Measurements from ENCODE around the gene PPP1R1B.
A peak's percentile ranks its signal among the peaks of the same experiment; 100 is the strongest.

Gene PPP1R1B

DNA sequence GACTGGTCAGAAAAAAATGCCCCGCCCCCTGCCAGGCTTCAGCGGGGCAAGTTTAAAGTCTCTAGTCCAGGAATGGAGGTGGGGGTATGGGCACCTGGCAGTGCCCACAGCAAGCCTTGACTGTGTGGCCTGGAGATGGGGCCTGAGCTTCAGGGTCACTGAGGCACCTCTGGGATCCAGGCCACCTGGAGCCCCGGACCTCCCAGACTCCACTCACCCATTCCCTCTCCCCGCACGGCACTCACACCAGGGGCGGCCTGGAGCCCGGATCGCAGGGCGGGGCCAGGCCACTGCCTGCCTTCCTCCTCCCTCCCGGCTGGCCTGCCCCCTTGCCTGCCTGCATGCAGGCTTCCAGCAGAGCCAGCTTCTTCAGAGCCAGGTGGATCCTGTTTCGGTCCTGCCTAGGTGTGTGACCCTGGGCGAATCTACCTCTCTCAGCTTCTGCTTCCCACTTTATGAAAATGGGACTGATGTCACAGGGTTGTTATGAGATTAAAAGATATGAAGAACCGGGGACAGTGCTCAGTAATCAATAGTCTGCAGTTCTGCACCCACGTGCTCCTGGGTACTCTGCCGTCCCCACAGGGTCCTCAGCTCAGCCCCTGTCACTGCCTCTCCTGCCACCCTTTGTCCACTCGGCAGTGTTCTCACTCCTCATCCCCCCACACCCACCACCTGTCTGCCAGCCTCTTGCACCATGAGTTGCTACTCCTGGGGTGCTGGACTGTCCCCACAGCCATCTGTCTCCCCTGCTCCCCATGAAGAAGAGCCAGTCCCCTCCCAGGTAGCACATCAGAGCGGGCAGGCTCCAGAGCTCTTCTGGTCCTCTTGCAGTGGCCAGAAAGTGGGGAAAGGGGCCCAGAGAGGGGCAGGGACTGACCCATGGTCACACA lies 37.2 kb downstream of the PPP1R1B start:
- Histone ChIP-seq H3K4me3 (ENCODE audit: insufficient read depth, low read depth, low read length) (no peak overlapping the region), H3K36me3 (ENCODE audit: control insufficient read depth, insufficient read depth, low read length) (no peaks in the 10 kb centered on the region), H3K27ac (ENCODE audit: insufficient read depth, low read depth, low read length, poor library complexity, severe bottlenecking) (no peak overlapping the region), H3K27me3 (ENCODE audit: control insufficient read depth, insufficient read depth, low read length, poor library complexity, severe bottlenecking) (peaks cover 35% of the 10 kb centered on the region), H3K4me1 (ENCODE audit: control insufficient read depth, insufficient read depth, low read length) (peaks cover 26% of the 10 kb centered on the region), H3K9me3 (ENCODE audit: control insufficient read depth, low read length) (no peaks in the 10 kb centered on the region)
- 22 to 23% methylated on average over 17 of the region's 17 CpGs for WGBS, 2 experiments

DNA sequence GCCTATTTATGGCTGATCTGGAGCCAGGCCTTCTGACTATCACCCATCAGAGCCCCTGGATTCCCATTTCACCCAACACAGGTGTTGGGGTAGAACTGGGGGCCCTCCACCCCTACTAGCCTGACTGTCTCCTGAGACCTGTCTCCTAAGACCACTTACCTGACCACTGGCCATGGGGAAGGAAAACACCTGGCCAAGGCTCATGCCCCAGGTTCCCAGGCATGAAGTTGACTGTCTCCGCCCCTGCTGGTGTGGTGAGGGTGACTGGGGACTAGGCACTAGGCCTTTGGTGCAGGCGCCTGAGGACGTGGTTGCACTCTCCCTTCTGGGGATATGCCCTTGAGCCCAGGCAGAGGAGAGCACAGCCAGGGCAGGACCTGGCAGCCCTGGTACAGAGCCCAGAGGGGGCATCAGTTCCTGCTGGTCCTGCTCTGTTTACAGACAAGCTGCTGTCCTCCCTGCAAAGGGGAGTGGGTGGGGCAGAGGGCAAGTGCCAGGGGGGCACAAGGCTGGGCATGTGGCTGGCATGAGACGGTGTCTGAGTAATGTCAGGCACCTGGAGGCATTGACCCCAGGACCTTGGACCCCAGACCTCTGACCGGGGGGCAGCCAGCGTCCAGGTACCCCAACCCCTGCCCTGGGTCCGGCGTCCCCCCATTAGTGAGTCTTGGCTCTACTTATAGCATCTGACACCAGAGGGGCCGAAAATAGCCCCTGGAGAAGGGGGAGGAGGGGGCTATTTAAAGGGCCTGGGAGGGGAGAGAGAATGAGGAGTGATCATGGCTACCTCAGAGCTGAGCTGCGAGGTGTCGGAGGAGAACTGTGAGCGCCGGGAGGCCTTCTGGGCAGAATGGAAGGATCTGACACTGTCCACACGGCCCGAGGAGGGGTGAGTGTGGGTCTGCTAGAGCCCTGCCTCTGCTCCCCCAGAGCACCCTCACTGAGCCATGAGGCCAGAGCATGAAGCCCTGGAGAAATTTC lies 38.1 kb downstream of the PPP1R1B start, which contains the start of gene TCAP:
TCAP (plus strand) TSS at position 769 of the 981 bp plus-strand sequence; CDS start at position 780, 11 bp downstream.
- 75 to 76% methylated on average over 15 of the region's 15 CpGs for WGBS, 2 experiments
- peaks cover 45% of the 10 kb centered on the region for H3K27me3 ChIP-seq (ENCODE audit: control insufficient read depth, insufficient read depth, low read length, poor library complexity, severe bottlenecking)
- no peak within 1 kb of the TSS for H3K4me3 ChIP-seq (ENCODE audit: insufficient read depth, low read depth, low read length)
- no peaks in the 10 kb centered on the region for H3K36me3 ChIP-seq (ENCODE audit: control insufficient read depth, insufficient read depth, low read length)
- H3K4me1 ChIP-seq (ENCODE audit: control insufficient read depth, insufficient read depth, low read length), result peaks cover 26% of the 10 kb centered on the region
- H3K27ac ChIP-seq (ENCODE audit: insufficient read depth, low read depth, low read length, poor library complexity, severe bottlenecking), result no peak within 1 kb of the TSS
- H3K9me3 ChIP-seq (ENCODE audit: control insufficient read depth, low read length), result no peaks in the 10 kb centered on the region

DNA sequence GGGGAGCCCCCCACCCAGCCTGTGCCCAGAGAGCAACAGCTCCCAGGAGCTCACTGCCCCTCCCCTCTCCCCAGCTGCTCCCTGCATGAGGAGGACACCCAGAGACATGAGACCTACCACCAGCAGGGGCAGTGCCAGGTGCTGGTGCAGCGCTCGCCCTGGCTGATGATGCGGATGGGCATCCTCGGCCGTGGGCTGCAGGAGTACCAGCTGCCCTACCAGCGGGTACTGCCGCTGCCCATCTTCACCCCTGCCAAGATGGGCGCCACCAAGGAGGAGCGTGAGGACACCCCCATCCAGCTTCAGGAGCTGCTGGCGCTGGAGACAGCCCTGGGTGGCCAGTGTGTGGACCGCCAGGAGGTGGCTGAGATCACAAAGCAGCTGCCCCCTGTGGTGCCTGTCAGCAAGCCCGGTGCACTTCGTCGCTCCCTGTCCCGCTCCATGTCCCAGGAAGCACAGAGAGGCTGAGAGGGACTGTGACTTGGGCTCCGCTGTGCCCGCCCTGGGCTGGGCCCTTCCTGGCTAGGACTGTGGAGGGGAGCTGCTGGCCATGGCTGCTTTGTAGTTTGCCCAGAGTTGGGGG lies 39.0 kb downstream of the PPP1R1B start:
- Histone ChIP-seq H3K27me3 (ENCODE audit: control insufficient read depth, insufficient read depth, low read length, poor library complexity, severe bottlenecking) (peaks cover 53% of the 10 kb centered on the region), H3K36me3 (ENCODE audit: control insufficient read depth, insufficient read depth, low read length) (no peaks in the 10 kb centered on the region), H3K9me3 (ENCODE audit: control insufficient read depth, low read length) (no peaks in the 10 kb centered on the region), H3K4me1 (ENCODE audit: control insufficient read depth, insufficient read depth, low read length) (peaks cover 26% of the 10 kb centered on the region), H3K27ac (ENCODE audit: insufficient read depth, low read depth, low read length, poor library complexity, severe bottlenecking) (no peak overlapping the region), H3K4me3 (ENCODE audit: insufficient read depth, low read depth, low read length) (no peak overlapping the region)
- 72 to 75% methylated on average over 17 of the region's 17 CpGs for WGBS, 2 experiments

DNA sequence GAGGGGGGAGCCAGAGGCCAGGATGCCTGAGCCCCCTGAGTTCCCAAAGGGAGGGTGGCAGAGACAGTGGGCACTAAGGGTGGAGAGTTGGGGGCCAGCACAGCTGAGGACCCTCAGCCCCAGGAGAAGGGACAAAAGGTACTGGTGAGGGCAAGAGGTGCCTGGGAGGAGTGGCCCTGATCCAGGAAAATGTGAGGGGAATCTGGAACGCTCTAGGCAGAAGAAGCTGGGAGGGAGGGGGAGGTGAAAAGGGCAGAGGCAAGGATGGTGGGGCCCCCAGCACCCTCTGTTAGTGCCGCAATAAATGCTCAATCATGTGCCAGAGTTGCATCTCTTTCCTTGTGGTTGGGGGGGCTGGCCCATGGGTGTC lies 39.5 kb downstream of the PPP1R1B start:
- 62 to 69% methylated on average over 2 of the region's 2 CpGs for WGBS, 2 experiments
- H3K4me1 ChIP-seq (ENCODE audit: control insufficient read depth, insufficient read depth, low read length), result peaks cover 22% of the 10 kb centered on the region
- H3K27me3 ChIP-seq (ENCODE audit: control insufficient read depth, insufficient read depth, low read length, poor library complexity, severe bottlenecking), result peaks cover 55% of the 10 kb centered on the region

DNA sequence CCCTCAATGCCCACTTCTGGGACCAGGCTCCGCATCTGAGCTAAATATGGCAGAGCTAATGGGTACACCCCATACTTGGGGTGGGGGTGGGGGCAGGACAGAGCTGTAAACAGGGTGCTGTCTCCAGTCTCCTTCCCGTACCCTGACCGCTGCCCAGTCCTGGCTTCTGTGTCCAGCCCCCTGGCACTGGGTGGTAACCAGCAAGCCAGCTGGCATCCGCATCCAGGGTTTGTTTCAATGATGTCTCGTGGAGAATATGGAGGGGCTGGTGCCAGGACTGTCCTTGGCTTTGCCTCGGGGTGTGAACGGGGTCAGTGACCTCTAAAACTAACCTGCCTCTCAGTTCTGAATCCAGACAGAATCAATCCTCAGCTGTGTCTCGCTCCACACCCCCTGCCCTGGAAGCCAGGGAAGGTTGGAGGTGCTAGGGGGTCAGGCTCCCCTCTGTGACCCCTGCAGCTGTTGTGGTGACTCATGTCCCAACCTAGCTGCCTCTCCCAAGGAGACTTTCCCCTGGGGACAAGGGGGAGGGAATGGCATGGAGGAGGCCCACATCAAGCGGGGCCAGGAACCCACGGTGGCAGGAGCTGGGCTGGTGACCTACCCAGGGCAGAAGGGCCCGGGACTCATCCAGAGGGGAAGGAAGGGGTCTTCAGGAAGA lies 40.0 kb downstream of the PPP1R1B start:
- Histone ChIP-seq H3K36me3 (ENCODE audit: control insufficient read depth, insufficient read depth, low read length) (no peaks in the 10 kb centered on the region), H3K4me3 (ENCODE audit: insufficient read depth, low read depth, low read length) (no peak overlapping the region), H3K27me3 (ENCODE audit: control insufficient read depth, insufficient read depth, low read length, poor library complexity, severe bottlenecking) (peaks cover 58% of the 10 kb centered on the region), H3K27ac (ENCODE audit: insufficient read depth, low read depth, low read length, poor library complexity, severe bottlenecking) (no peak overlapping the region), H3K9me3 (ENCODE audit: control insufficient read depth, low read length) (no peaks in the 10 kb centered on the region), H3K4me1 (ENCODE audit: control insufficient read depth, insufficient read depth, low read length) (peaks cover 17% of the 10 kb centered on the region)
- 79 to 80% methylated on average over 11 of the region's 11 CpGs for WGBS, 2 experiments

More for the DNA sequence above, 39.5 kb downstream of the PPP1R1B start:
- Histone ChIP-seq H3K9me3 (ENCODE audit: control insufficient read depth, low read length) (no peaks in the 10 kb centered on the region), H3K36me3 (ENCODE audit: control insufficient read depth, insufficient read depth, low read length) (no peaks in the 10 kb centered on the region), H3K4me3 (ENCODE audit: insufficient read depth, low read depth, low read length) (no peak overlapping the region), H3K27ac (ENCODE audit: insufficient read depth, low read depth, low read length, poor library complexity, severe bottlenecking) (no peak overlapping the region)

DNA sequence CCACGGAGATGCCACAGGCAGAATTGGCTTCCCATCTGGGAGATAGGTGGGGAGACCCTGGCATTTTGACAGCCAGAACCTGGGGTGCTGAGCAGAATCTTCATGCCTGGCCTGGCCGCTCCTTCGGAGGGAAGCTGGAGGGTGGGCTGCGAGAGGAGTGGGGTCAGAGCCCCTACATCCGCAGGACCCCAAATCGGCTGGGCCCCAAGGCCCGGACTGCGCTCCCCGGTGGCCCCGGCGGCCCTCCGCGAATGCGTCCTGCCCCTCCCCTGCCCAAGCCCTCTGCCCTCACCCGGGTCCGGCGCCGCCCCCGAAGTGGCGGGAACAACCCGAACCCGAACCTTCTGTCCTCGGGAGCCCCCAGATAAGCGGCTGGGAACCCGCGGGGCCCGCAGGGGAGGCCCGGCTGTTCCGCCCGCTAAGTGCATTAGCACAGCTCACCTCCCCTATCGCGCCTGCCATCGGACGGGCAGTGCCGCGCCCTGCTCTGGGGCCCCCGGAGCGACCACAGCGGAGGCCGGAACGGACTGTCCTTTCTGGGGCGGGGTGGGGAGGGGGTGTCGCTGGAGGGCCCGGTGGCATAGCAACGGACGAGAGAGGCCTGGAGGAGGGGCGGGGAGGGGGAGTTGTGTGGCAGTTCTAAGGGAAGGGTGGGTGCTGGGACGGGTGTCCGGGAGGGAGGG lies 40.7 kb downstream of the PPP1R1B start:
- Histone ChIP-seq H3K4me1 (ENCODE audit: control insufficient read depth, insufficient read depth, low read length) (peaks cover 17% of the 10 kb centered on the region), H3K27ac (ENCODE audit: insufficient read depth, low read depth, low read length, poor library complexity, severe bottlenecking) (no peak overlapping the region), H3K36me3 (ENCODE audit: control insufficient read depth, insufficient read depth, low read length) (no peaks in the 10 kb centered on the region), H3K4me3 (ENCODE audit: insufficient read depth, low read depth, low read length) (no peak overlapping the region), H3K9me3 (ENCODE audit: control insufficient read depth, low read length) (no peaks in the 10 kb centered on the region), H3K27me3 (ENCODE audit: control insufficient read depth, insufficient read depth, low read length, poor library complexity, severe bottlenecking) (peaks cover 58% of the 10 kb centered on the region)
- 6 to 8% methylated on average over 49 of the region's 49 CpGs for WGBS, 2 experiments

DNA sequence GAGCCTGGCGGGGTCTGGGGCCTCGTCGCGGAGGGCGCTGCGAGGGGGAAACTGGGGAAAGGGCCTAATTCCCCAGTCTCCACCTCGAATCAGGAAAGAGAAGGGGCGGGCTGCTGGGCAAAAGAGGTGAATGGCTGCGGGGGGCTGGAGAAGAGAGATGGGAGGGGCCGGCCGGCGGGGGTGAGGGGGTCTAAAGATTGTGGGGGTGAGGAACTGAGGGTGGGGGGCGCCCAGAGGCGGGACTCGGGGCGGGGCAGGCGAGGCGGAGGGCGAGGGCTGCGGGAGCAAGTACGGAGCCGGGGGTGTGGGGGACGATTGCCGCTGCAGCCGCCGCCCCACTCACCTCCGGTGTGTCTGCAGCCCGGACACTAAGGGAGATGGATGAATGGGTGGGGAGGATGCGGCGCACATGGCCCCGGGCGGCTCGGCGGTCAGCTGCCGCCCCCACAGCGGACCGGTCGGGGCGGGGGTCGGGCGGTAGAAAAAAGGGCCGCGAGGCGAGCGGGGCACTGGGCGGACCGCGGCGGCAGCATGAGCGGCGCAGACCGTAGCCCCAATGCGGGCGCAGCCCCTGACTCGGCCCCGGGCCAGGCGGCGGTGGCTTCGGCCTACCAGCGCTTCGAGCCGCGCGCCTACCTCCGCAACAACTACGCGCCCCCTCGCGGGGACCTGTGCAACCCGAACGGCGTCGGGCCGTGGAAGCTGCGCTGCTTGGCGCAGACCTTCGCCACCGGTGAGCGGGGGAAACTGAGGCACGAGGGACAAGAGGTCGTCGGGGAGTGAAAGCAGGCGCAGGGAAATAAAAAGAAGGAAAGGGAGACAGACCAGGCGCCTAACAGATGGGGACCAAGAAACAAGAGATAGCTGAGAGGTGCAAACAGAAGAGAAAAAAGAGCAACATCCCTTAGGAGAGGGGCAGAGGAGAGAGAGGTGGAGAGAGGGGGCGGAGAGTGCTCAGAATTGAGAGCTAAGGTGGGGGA lies 41.5 kb downstream of the PPP1R1B start, which contains the start of gene PNMT:
PNMT (plus strand) TSS at position 509 of the 980 bp plus-strand sequence; CDS start at position 532, 23 bp downstream.
- WGBS, 2 experiments, result 1 to 2% methylated on average over 85 of the region's 85 CpGs
- H3K36me3 ChIP-seq (ENCODE audit: control insufficient read depth, insufficient read depth, low read length), result no peaks in the 10 kb centered on the region
- peaks cover 17% of the 10 kb centered on the region for H3K4me1 ChIP-seq (ENCODE audit: control insufficient read depth, insufficient read depth, low read length)
- peaks cover 58% of the 10 kb centered on the region for H3K27me3 ChIP-seq (ENCODE audit: control insufficient read depth, insufficient read depth, low read length, poor library complexity, severe bottlenecking)
- H3K4me3 ChIP-seq (ENCODE audit: insufficient read depth, low read depth, low read length), result peak within 1 kb of the TSS; percentile 28
- no peaks in the 10 kb centered on the region for H3K9me3 ChIP-seq (ENCODE audit: control insufficient read depth, low read length)
- no peak within 1 kb of the TSS for H3K27ac ChIP-seq (ENCODE audit: insufficient read depth, low read depth, low read length, poor library complexity, severe bottlenecking)

DNA sequence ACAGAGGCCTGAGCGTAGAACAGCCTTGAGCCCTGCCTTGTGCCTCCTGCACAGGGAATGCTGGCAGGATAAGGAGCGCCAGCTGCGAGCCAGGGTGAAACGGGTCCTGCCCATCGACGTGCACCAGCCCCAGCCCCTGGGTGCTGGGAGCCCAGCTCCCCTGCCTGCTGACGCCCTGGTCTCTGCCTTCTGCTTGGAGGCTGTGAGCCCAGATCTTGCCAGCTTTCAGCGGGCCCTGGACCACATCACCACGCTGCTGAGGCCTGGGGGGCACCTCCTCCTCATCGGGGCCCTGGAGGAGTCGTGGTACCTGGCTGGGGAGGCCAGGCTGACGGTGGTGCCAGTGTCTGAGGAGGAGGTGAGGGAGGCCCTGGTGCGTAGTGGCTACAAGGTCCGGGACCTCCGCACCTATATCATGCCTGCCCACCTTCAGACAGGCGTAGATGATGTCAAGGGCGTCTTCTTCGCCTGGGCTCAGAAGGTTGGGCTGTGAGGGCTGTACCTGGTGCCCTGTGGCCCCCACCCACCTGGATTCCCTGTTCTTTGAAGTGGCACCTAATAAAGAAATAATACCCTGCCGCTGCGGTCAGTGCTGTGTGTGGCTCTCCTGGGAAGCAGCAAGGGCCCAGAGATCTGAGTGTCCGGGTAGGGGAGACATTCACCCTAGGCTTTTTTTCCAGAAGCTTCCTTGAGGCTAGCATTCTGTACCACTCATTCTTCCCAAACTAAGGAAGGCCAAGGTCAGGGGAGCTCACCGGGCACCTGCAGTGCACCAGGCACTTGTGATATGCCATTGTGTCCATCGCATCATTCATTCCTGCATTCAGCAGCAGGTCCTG lies 43.4 kb downstream of the PPP1R1B start:
- H3K9me3 ChIP-seq (ENCODE audit: control insufficient read depth, low read length), result no peaks in the 10 kb centered on the region
- peaks cover 58% of the 10 kb centered on the region for H3K27me3 ChIP-seq (ENCODE audit: control insufficient read depth, insufficient read depth, low read length, poor library complexity, severe bottlenecking)
- 93 to 95% methylated on average over 23 of the region's 23 CpGs for WGBS, 2 experiments
- H3K4me1 ChIP-seq (ENCODE audit: control insufficient read depth, insufficient read depth, low read length), result peaks cover 8% of the 10 kb centered on the region
- H3K27ac ChIP-seq (ENCODE audit: insufficient read depth, low read depth, low read length, poor library complexity, severe bottlenecking), result no peak overlapping the region
- no peaks in the 10 kb centered on the region for H3K36me3 ChIP-seq (ENCODE audit: control insufficient read depth, insufficient read depth, low read length)
- no peak overlapping the region for H3K4me3 ChIP-seq (ENCODE audit: insufficient read depth, low read depth, low read length)
